Mucosa of descending colon (tissue), 3 donors: ENCODE measurements around the gene HOXB8. TPM values are rescaled to one million over a fixed set of nuclear protein-coding genes. Genes with fewer than 3 reads are reported as not detected.

Experiments used
- ATAC-seq: fragments of 200-7000 bp; cut with Tn5 transposase; one replicate; pipeline ENCODE4 v1.9.1; 2020; ENCODE audit warnings: mild to moderate bottlenecking, moderate library complexity
- DNase-seq, 3 donors: peaks; one replicate each; pipeline ENCODE4 v3.0.0-alpha.2; 2020
- H3K36me3 ChIP-seq: fragments of 200-600 bp; one replicate; pipeline ENCODE4 v1.8.0; 2021; ENCODE audit warnings: low read depth, mild to moderate bottlenecking
- H3K4me1 ChIP-seq: fragments of 200-600 bp; one replicate; pipeline ENCODE4 v1.8.0; 2021; ENCODE audit warnings: low read depth, mild to moderate bottlenecking
- H3K4me3 ChIP-seq: fragments of 200-600 bp; one replicate; pipeline ENCODE4 v1.8.0; 2021; ENCODE audit warnings: mild to moderate bottlenecking
- H3K9me3 ChIP-seq: fragments of 200-600 bp; one replicate; pipeline ENCODE4 v1.8.0; 2021; ENCODE audit warnings: mild to moderate bottlenecking
- CTCF ChIP-seq: fragments of 200-600 bp; IDR thresholded peaks from one replicate; pipeline ENCODE4 v1.8.0; 2022; ENCODE audit warnings: antibody characterized with exemption, mild to moderate bottlenecking
- intact Hi-C, 2 donors: fragments of 100-400 bp; cut with DNase I in 1 of 2; cut with micrococcal nuclease in 1 of 2; formaldehyde crosslinking; loops; one replicate each; pipeline versions ENCODE4 v1.11.0 to v1.11.1; 2022; cut with DNase I, micrococcal nuclease
- microRNA-seq: library from miRNA; unstranded; fragments of <30 nt; microRNA quantifications from one replicate; pipeline ENCODE4, GENCODE V29; 2019
- total RNA-seq, 3 donors: library from RNA; stranded (reverse); fragmentation: NEBNext Ultra II Directional in 2 of 3; extraction: Animal tissue kit (Norgen Biotek cat#: 25700) in 2 of 3; gene quantifications; one replicate each; pipeline versions ENCODE4 v1.2.1 to v1.2.4, GENCODE V29; 2021 to 2023
- donor health status: DM: no; HTN: no; CAD: no; lungs with moderate emphysema.
- donor health status: DM: no; HTN: no; CAD: no.
- donor health status: DM: no; HTN: yes; CAD: no.

Gene HOXB8
- total RNA-seq, 3 donors from 2014 or later, result 4.2 to 7.5 (median 5.6) TPM

DNA sequence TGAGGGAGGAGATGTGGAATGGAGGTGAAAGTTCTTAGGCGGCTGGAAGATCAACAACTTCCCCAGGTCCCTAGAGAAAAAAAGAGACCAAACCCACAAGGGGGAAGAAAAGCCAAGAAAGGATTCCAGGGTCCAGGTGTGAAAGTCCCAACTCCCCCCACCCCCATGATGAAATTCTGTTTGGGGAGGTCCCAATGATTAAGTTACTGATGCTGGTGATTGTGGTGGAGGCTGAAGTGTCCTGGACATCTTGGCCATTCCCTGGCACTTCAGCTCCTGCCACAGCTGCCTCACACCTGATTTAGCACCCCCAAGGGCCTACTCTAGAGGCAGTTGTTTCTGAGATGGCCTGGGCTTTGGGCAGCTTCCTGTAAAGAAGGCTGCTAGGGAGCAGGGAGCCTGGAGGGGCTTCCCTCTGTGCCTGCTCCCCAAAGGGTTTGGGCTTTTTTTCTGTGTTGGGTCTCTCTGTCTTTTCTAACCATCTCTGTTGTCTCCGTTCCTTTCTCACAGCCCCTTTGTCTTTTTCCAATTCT, 50.0 kb downstream of the HOXB8 start:
- no peak for ATAC-seq
- no peaks in the 10 kb centered on the region for H3K9me3 ChIP-seq
- peak in 1 of 3 donors; percentile 14 for DNase-seq
- no peaks in the 10 kb centered on the region for H3K36me3 ChIP-seq
- peaks cover 51% of the 10 kb centered on the region for H3K4me1 ChIP-seq
- no peak overlapping the region for H3K4me3 ChIP-seq
- intact Hi-C loops, result no loop called here
- TF ChIP-seq CTCF, result no peak

- peaks cover 51% of the 10 kb centered on the region for H3K4me1 ChIP-seq
- H3K36me3 ChIP-seq, result no peaks in the 10 kb centered on the region
- H3K9me3 ChIP-seq, result no peaks in the 10 kb centered on the region
- no peak overlapping the region for H3K4me3 ChIP-seq
- no peak for TF ChIP-seq CTCF
- no peak for ATAC-seq
- intact Hi-C loops, result no loop called here
- DNase-seq, result no peak
These were observed 50.7 kb downstream of the HOXB8 start for GRCh38 chr17:48564188-48565021.

GRCh38 chr17:48563867-48564187, 51.3 kb downstream of the HOXB8 start:
- peaks cover 51% of the 10 kb centered on the region for H3K4me1 ChIP-seq
- no peaks in the 10 kb centered on the region for H3K9me3 ChIP-seq
- ATAC-seq (no peak), DNase-seq (peak in 1 of 3 donors; percentile 16)
- H3K4me3 ChIP-seq, result no peak overlapping the region
- H3K36me3 ChIP-seq, result no peaks in the 10 kb centered on the region
- intact Hi-C loops, result no loop called here
- no peak for TF ChIP-seq CTCF

- intact Hi-C loops, result no loop called here
- no peak overlapping the region for H3K4me3 ChIP-seq
- no peaks in the 10 kb centered on the region for H3K36me3 ChIP-seq
- TF ChIP-seq CTCF, result no peak
- ATAC-seq (no peak), DNase-seq (peak in 1 of 3 donors; percentile 23)
- H3K4me1 ChIP-seq, result peaks cover 50% of the 10 kb centered on the region
- no peaks in the 10 kb centered on the region for H3K9me3 ChIP-seq
These were observed 51.7 kb downstream of the HOXB8 start for GRCh38 chr17:48563385-48563838.

GRCh38 chr17:48562934-48563333, 52.2 kb downstream of the HOXB8 start:
- DNase-seq, result peak in 1 of 3 donors; percentile 21
- Histone ChIP-seq H3K36me3 (no peaks in the 10 kb centered on the region), H3K4me1 (peaks cover 46% of the 10 kb centered on the region), H3K4me3 (no peak overlapping the region), H3K9me3 (no peaks in the 10 kb centered on the region)
- ATAC-seq, result no peak
- intact Hi-C loops, result no loop called here
- TF ChIP-seq CTCF, result no peak

Small RNAs within 50 kb of the gene (microRNA-seq; reads per million reads assigned to microRNA genes)
- gene MIR196A1, result 59.1 reads per million, percentile 56 among the genes with 10 or more reads in this experiment

Other genes starting within 250 kb of the HOXB8 start
- 1 to 10 TPM; 2.2 to 3.2 (median 2.4) TPM for gene SKAP1, start 185.1 kb downstream of the HOXB8 start, total RNA-seq
- not detected for gene HOXB1, start 84.3 kb downstream of the HOXB8 start, total RNA-seq
- gene HOXB2, start 70.2 kb downstream of the HOXB8 start, total RNA-seq, result 10 to 100 TPM in 1 of 3 donors, 1 to 10 TPM in 1, under 1 TPM in 1; 0.93 to 32.4 (median 3.3) TPM
- gene HOXB4, start 36.9 kb downstream of the HOXB8 start, total RNA-seq, result 10 to 100 TPM in 1 of 3 donors, 1 to 10 TPM in 2; 4.5 to 14.6 (median 5.3) TPM
- gene HOXB3, start 25.1 kb downstream of the HOXB8 start, total RNA-seq, result 10 to 100 TPM; 42.4 to 64.8 (median 43.4) TPM
- gene HOXB5, start 21.5 kb downstream of the HOXB8 start, total RNA-seq, result 10 to 100 TPM; 16.2 to 29.3 (median 19.9) TPM
- gene HOXB6, start 10.3 kb downstream of the HOXB8 start, total RNA-seq, result 10 to 100 TPM; 41.3 to 68.8 (median 50.9) TPM
- gene HOXB7, start 4.3 kb downstream of the HOXB8 start, total RNA-seq, result 10 to 100 TPM; 10.9 to 29.1 (median 22.4) TPM
- 10 to 100 TPM; 40.1 to 78.4 (median 41.5) TPM for gene HOXB9, start 11.1 kb upstream of the HOXB8 start, total RNA-seq
- gene PRAC1, start 107.2 kb upstream of the HOXB8 start, total RNA-seq, result 100 to 1,000 TPM in 2 of 3 donors, 10 to 100 TPM in 1; 32.2 to 180 (median 137) TPM
- gene PRAC2, start 107.9 kb upstream of the HOXB8 start, total RNA-seq, result 10 to 100 TPM in 2 of 3 donors, 1 to 10 TPM in 1; 6.6 to 24.0 (median 12.4) TPM
- gene HOXB13, start 113.5 kb upstream of the HOXB8 start, total RNA-seq, result 10 to 100 TPM; 12.2 to 65.4 (median 48.2) TPM
- 10 to 100 TPM; 10.7 to 25.1 (median 12.2) TPM for gene TTLL6, start 201.9 kb upstream of the HOXB8 start, total RNA-seq
- 100 to 1,000 TPM; 181 to 296 (median 224) TPM for gene CALCOCO2, start 215.7 kb upstream of the HOXB8 start, total RNA-seq